DND-41 (cell line): ENCODE results near the gene CDH12.

Experiments
- EZH2 ChIP-seq: IDR thresholded peaks from 3 replicates; pipeline ENCODE4 v1.6.1; 2012; ENCODE audit warnings: borderline replicate concordance, low read depth, mild to moderate bottlenecking, moderate library complexity, low read length, inconsistent platforms; ENCODE audit not compliant: severe bottlenecking
- TF ChIP-seq, protein P1 (sequence below): IDR thresholded peaks from 2 replicates; pipeline ENCODE4 v1.5.1; 2012; ENCODE audit warnings: borderline replicate concordance, low read length, moderate library complexity, mild to moderate bottlenecking; ENCODE audit not compliant: poor library complexity, severe bottlenecking; ENCODE audit errors: extremely low read depth

DNA sequence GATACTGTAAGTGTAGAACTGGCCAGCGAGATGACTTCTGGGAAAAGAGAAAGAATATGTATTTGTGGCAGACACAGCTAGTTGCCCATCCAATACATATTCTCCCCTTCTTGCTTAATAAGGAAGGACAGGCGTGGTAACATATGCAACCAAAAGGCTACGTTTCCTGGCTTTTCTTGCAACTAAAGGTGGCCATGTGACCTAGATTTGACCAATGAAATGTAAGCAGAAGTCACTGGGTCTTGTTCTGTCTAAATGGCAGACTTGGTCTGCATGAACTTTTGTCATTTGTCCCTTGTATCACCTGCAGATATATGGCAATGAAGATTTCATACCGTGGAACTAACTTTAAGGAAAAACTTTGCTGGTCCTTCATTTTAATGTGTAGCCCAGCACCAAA lies 183.8 kb downstream of the CDH12 start:
- TF ChIP-seq, protein P1, sequence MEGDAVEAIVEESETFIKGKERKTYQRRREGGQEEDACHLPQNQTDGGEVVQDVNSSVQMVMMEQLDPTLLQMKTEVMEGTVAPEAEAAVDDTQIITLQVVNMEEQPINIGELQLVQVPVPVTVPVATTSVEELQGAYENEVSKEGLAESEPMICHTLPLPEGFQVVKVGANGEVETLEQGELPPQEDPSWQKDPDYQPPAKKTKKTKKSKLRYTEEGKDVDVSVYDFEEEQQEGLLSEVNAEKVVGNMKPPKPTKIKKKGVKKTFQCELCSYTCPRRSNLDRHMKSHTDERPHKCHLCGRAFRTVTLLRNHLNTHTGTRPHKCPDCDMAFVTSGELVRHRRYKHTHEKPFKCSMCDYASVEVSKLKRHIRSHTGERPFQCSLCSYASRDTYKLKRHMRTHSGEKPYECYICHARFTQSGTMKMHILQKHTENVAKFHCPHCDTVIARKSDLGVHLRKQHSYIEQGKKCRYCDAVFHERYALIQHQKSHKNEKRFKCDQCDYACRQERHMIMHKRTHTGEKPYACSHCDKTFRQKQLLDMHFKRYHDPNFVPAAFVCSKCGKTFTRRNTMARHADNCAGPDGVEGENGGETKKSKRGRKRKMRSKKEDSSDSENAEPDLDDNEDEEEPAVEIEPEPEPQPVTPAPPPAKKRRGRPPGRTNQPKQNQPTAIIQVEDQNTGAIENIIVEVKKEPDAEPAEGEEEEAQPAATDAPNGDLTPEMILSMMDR, result no peak
- no peak for TF ChIP-seq EZH2
